Central memory CD4-positive, alpha-beta T cell (primary cell): Measurements from ENCODE around the gene CCT6A.
"Not testable (repeated sequence)": the region's sequence is repeated elsewhere in the genome, so short reads cannot be mapped to it uniquely, and the experiment has no call there.

Experiments used
- DNase-seq: peaks from one replicate; pipeline ENCODE4 v3.0.0; 2022

Gene CCT6A

DNA sequence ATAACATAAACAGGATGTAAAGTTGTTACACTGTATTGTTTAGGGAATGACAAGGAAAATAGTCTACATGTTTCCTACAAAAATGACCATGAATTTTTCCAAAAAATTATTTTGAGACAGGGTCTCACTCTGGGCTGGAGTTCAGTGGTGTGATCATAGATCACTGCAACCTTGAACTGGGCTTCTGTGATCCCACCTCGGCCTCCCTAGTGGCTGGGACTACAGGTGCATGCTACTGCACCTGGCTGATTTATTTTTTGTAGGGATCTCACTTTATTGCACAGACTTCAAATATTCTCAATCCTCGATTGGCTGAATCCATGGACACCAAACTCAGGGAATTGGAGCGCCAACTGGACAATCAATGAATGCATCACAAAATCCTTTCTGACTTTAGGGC lies 48.1 kb downstream of the CCT6A start:
- no peak for DNase-seq

DNA sequence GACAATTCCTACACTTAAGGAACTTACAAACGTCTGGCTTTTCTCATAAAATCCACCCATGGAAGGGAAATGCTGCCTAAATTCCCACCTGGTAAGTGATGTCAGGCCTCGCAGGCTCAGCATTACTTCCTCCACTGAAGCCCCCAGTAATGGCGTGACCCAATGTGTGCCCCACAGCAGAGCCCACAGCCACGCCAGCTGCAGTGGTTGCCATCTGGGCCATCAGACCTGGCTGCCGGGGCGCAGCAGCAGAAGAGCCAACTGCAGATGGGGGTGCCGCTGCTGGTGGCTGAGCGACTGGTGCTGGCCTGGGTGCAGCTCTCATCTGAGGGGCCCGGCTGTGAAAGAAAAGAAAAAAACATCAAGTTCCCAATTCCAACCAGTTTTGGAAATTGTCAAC lies 52.6 kb downstream of the CCT6A start:
- not testable (repeated sequence) for DNase-seq

DNA sequence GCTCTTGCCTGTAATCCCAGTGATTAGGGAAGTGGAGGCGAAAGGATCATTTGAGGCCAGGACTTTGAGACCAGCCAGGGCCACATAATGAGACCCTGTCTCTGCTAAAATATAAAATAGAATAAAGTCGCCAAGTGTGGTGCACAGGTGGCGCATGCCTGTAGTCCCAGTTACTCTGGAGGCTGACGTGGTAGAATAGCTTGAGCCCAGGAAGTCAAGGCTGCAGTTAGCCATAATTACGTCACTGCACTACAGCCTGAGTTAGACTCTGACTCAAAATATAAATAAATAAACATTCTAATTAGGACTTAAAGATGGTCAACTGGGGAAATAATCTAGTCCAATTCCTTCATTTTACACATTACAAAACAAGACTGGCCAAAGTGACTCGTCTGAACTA lies 53.9 kb downstream of the CCT6A start:
- DNase-seq: peak; percentile 39

- DNase-seq: peak; percentile 95
These were observed 54.8 kb downstream of the CCT6A start, which contains the start of gene CHCHD2 for GRCh38 chr7:56106108-56107073. Gene CHCHD2 (minus strand): TSS chr7:56106476. CDS start chr7:56106413, 63 bp downstream.

- no peak for DNase-seq
These were observed 56.3 kb downstream of the CCT6A start for GRCh38 chr7:56107954-56108258.

GRCh38 chr7:56110611-56111010 lies 59.0 kb downstream of the CCT6A start:
- DNase-seq: no peak

- DNase-seq: not testable (repeated sequence)
These were observed 60.7 kb downstream of the CCT6A start for GRCh38 chr7:56112244-56112643.
